ENCODE results near the gene UBA6.
A peak's percentile ranks its signal among the peaks of the same experiment; 100 is the strongest.
"Not testable (repeated sequence)": the region's sequence is repeated elsewhere in the genome, so short reads cannot be mapped to it uniquely, and the experiment has no call there.

The UBA6 gene

GRCh38 chr4:67713529-67714247 is 12.7 kb upstream of the UBA6 start:
- Histone ChIP-seq H3K4me3 (ENCODE audit: low read depth, low read length) (no peak overlapping the region), H3K27me3 (ENCODE audit: control insufficient read depth, insufficient read depth, low read length) (no peaks in the 10 kb centered on the region), H3K27ac (ENCODE audit: low read depth, low read length) (peak overlapping the region; percentile 35; the same call in 1 of the 2 replicates), H3K9me3 (ENCODE audit: control insufficient read depth, insufficient read depth, low read depth, low read length) (no peaks in the 10 kb centered on the region), H3K9ac (ENCODE audit: low read length) (no peak overlapping the region), H3K4me1 (ENCODE audit: control insufficient read depth, insufficient read depth, low read length) (peaks cover 37% of the 10 kb centered on the region), H3K36me3 (ENCODE audit: control insufficient read depth, insufficient read depth, low read length) (peaks cover 2% of the 10 kb centered on the region; the same call in 1 of the 2 replicates)

GRCh38 chr4:67712650-67713528 is 11.9 kb upstream of the UBA6 start:
- no peak overlapping the region for H3K9ac ChIP-seq (ENCODE audit: low read length)
- H3K4me1 ChIP-seq (ENCODE audit: control insufficient read depth, insufficient read depth, low read length) = peaks cover 37% of the 10 kb centered on the region
- H3K4me3 ChIP-seq (ENCODE audit: low read depth, low read length) = no peak overlapping the region
- peaks cover 2% of the 10 kb centered on the region; the same call in 1 of the 2 replicates for H3K36me3 ChIP-seq (ENCODE audit: control insufficient read depth, insufficient read depth, low read length)
- H3K27ac ChIP-seq (ENCODE audit: low read depth, low read length) = no peak overlapping the region
- H3K9me3 ChIP-seq (ENCODE audit: control insufficient read depth, insufficient read depth, low read depth, low read length) = no peaks in the 10 kb centered on the region
- H3K27me3 ChIP-seq (ENCODE audit: control insufficient read depth, insufficient read depth, low read length) = no peaks in the 10 kb centered on the region

- no peaks in the 10 kb centered on the region for H3K27me3 ChIP-seq (ENCODE audit: control insufficient read depth, insufficient read depth, low read length)
- no peak overlapping the region for H3K4me3 ChIP-seq (ENCODE audit: low read depth, low read length)
- H3K36me3 ChIP-seq (ENCODE audit: control insufficient read depth, insufficient read depth, low read length) = peaks cover 2% of the 10 kb centered on the region; the same call in 1 of the 2 replicates
- H3K9me3 ChIP-seq (ENCODE audit: control insufficient read depth, insufficient read depth, low read depth, low read length) = no peaks in the 10 kb centered on the region
- H3K9ac ChIP-seq (ENCODE audit: low read length) = no peak overlapping the region
- H3K4me1 ChIP-seq (ENCODE audit: control insufficient read depth, insufficient read depth, low read length) = peaks cover 37% of the 10 kb centered on the region
- H3K27ac ChIP-seq (ENCODE audit: low read depth, low read length) = no peak overlapping the region
These were observed 11.2 kb upstream of the UBA6 start for GRCh38 chr4:67712000-67712625.

- H3K4me3 ChIP-seq (ENCODE audit: low read depth, low read length); H3K27ac ChIP-seq (ENCODE audit: low read depth, low read length); H3K27me3 ChIP-seq (ENCODE audit: control insufficient read depth, insufficient read depth, low read length); H3K36me3 ChIP-seq (ENCODE audit: control insufficient read depth, insufficient read depth, low read length); H3K9ac ChIP-seq (ENCODE audit: low read length); H3K4me1 ChIP-seq (ENCODE audit: control insufficient read depth, insufficient read depth, low read length): not testable (repeated sequence)
- H3K9me3 ChIP-seq (ENCODE audit: control insufficient read depth, insufficient read depth, low read depth, low read length) = peaks cover 11% of the 10 kb centered on the region
These were observed 5.7 kb upstream of the UBA6 start for GRCh38 chr4:67706682-67707081.

GRCh38 chr4:67704843-67705242 is 3.9 kb upstream of the UBA6 start:
- Histone ChIP-seq H3K27me3 (ENCODE audit: control insufficient read depth, insufficient read depth, low read length) (no peaks in the 10 kb centered on the region), H3K27ac (ENCODE audit: low read depth, low read length) (no peak overlapping the region), H3K9ac (ENCODE audit: low read length) (no peak overlapping the region), H3K9me3 (ENCODE audit: control insufficient read depth, insufficient read depth, low read depth, low read length) (peaks cover 11% of the 10 kb centered on the region), H3K36me3 (ENCODE audit: control insufficient read depth, insufficient read depth, low read length) (no peaks in the 10 kb centered on the region), H3K4me3 (ENCODE audit: low read depth, low read length) (no peak overlapping the region), H3K4me1 (ENCODE audit: control insufficient read depth, insufficient read depth, low read length) (no peaks in the 10 kb centered on the region)

GRCh38 chr4:67702166-67702565 is 1.2 kb upstream of the UBA6 start:
- H3K27ac ChIP-seq (ENCODE audit: low read depth, low read length) = no peak overlapping the region
- H3K9me3 ChIP-seq (ENCODE audit: control insufficient read depth, insufficient read depth, low read depth, low read length) = peaks cover 11% of the 10 kb centered on the region
- no peaks in the 10 kb centered on the region; the same call in 1 of the 2 replicates for H3K4me1 ChIP-seq (ENCODE audit: control insufficient read depth, insufficient read depth, low read length)
- H3K27me3 ChIP-seq (ENCODE audit: control insufficient read depth, insufficient read depth, low read length) = no peaks in the 10 kb centered on the region
- H3K36me3 ChIP-seq (ENCODE audit: control insufficient read depth, insufficient read depth, low read length) = no peaks in the 10 kb centered on the region
- no peak overlapping the region for H3K9ac ChIP-seq (ENCODE audit: low read length)
- H3K4me3 ChIP-seq (ENCODE audit: low read depth, low read length) = peak overlapping the region; percentile 86

- no peaks in the 10 kb centered on the region; the same call in 1 of the 2 replicates for H3K4me1 ChIP-seq (ENCODE audit: control insufficient read depth, insufficient read depth, low read length)
- peak overlapping the region; percentile 66 for H3K9ac ChIP-seq (ENCODE audit: low read length)
- 0 out of 2 replicates have a peak overlapping the region, but pooled peaks have one; percentile 10 for H3K27ac ChIP-seq (ENCODE audit: low read depth, low read length)
- no peaks in the 10 kb centered on the region for H3K27me3 ChIP-seq (ENCODE audit: control insufficient read depth, insufficient read depth, low read length)
- peaks cover 8% of the 10 kb centered on the region; the same call in 1 of the 2 replicates for H3K9me3 ChIP-seq (ENCODE audit: control insufficient read depth, insufficient read depth, low read depth, low read length)
- 0 out of 2 replicates have a peak, but pooled peaks cover 1% of the 10 kb centered on the region for H3K36me3 ChIP-seq (ENCODE audit: control insufficient read depth, insufficient read depth, low read length)
- H3K4me3 ChIP-seq (ENCODE audit: low read depth, low read length) = peak overlapping the region; percentile 86
These were observed 529 bp upstream of the UBA6 start for GRCh38 chr4:67701517-67701850.

GRCh38 chr4:67700116-67700737 is 728 bp downstream of the UBA6 start:
- H3K9me3 ChIP-seq (ENCODE audit: control insufficient read depth, insufficient read depth, low read depth, low read length) = no peaks in the 10 kb centered on the region; the same call in 1 of the 2 replicates
- H3K9ac ChIP-seq (ENCODE audit: low read length) = peak overlapping the region; percentile 84
- H3K36me3 ChIP-seq (ENCODE audit: control insufficient read depth, insufficient read depth, low read length) = peaks cover 3% of the 10 kb centered on the region; the same call in 1 of the 2 replicates
- H3K4me3 ChIP-seq (ENCODE audit: low read depth, low read length) = peak overlapping the region; percentile 86
- H3K27ac ChIP-seq (ENCODE audit: low read depth, low read length) = peak overlapping the region; percentile 69
- H3K27me3 ChIP-seq (ENCODE audit: control insufficient read depth, insufficient read depth, low read length) = no peaks in the 10 kb centered on the region
- no peaks in the 10 kb centered on the region; the same call in 1 of the 2 replicates for H3K4me1 ChIP-seq (ENCODE audit: control insufficient read depth, insufficient read depth, low read length)

- H3K9ac ChIP-seq (ENCODE audit: low read length) = peak overlapping the region; percentile 84
- no peaks in the 10 kb centered on the region for H3K9me3 ChIP-seq (ENCODE audit: control insufficient read depth, insufficient read depth, low read depth, low read length)
- H3K36me3 ChIP-seq (ENCODE audit: control insufficient read depth, insufficient read depth, low read length) = peaks cover 4% of the 10 kb centered on the region; the same call in 1 of the 2 replicates
- no peaks in the 10 kb centered on the region; the same call in 1 of the 2 replicates for H3K4me1 ChIP-seq (ENCODE audit: control insufficient read depth, insufficient read depth, low read length)
- peak overlapping the region; percentile 86 for H3K4me3 ChIP-seq (ENCODE audit: low read depth, low read length)
- no peak overlapping the region for H3K27ac ChIP-seq (ENCODE audit: low read depth, low read length)
- H3K27me3 ChIP-seq (ENCODE audit: control insufficient read depth, insufficient read depth, low read length) = no peaks in the 10 kb centered on the region
These were observed 1.4 kb downstream of the UBA6 start for GRCh38 chr4:67699603-67700002.

- Histone ChIP-seq H3K27me3 (ENCODE audit: control insufficient read depth, insufficient read depth, low read length) (no peaks in the 10 kb centered on the region), H3K4me3 (ENCODE audit: low read depth, low read length) (no peak overlapping the region), H3K36me3 (ENCODE audit: control insufficient read depth, insufficient read depth, low read length) (peaks cover 10% of the 10 kb centered on the region), H3K9ac (ENCODE audit: low read length) (no peak overlapping the region), H3K9me3 (ENCODE audit: control insufficient read depth, insufficient read depth, low read depth, low read length) (no peaks in the 10 kb centered on the region), H3K4me1 (ENCODE audit: control insufficient read depth, insufficient read depth, low read length) (no peaks in the 10 kb centered on the region; the same call in 1 of the 2 replicates), H3K27ac (ENCODE audit: low read depth, low read length) (no peak overlapping the region)
These were observed 2.9 kb downstream of the UBA6 start for GRCh38 chr4:67697860-67698687.
